ENCODE data around the gene RNF38.
"Not testable (repeated sequence)": the region's sequence is repeated elsewhere in the genome, so short reads cannot be mapped to it uniquely, and the experiment has no call there.

RNF38 gene

GRCh38 chr9:36325081-36325828, 74.8 kb downstream of the RNF38 start:
- Histone ChIP-seq H3K4me3 (ENCODE audit: low read depth in 1 of 2, low read length in 2 of 2) (no peak overlapping the region), H3K9me3 (ENCODE audit: control insufficient read depth in 1 of 2, low read length in 2 of 2) (no peaks in the 10 kb centered on the region), H3K36me3 (ENCODE audit: control insufficient read depth in 1 of 2, insufficient read depth in 2 of 2, low read length in 2 of 2) (no peaks in the 10 kb centered on the region), H3K4me1 (ENCODE audit: control insufficient read depth in 1 of 2, insufficient read depth in 2 of 2, low read length in 2 of 2) (peaks cover 0 to 9% of the 10 kb centered on the region in 2 donors), H3K27me3 (ENCODE audit: low read depth, low read length) (no peaks in the 10 kb centered on the region), H3K27ac (ENCODE audit: low read length) (no peak overlapping the region)

DNA sequence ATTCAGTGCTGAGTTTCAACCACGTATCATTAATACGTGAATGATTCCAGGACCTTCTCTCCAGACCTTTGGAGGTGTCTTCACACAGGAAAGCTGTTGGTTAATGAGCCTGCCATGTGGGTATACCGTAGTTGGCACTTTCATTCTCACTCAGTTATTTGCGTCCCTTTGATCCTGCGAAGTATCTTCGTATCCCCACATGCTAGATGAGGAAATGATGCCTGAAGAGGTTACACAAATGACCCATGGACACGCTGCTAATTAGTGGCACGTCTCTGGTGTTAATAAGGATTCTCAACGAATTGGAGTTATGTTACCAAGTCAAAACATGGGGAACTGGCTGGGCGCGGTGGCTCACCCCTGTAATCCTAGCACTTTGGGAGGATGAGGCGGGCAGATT, 76.1 kb downstream of the RNF38 start:
- Histone ChIP-seq H3K4me3 (ENCODE audit: low read depth in 1 of 2, low read length in 2 of 2) (no peak overlapping the region), H3K27ac (ENCODE audit: low read length) (no peak overlapping the region), H3K9me3 (ENCODE audit: control insufficient read depth in 1 of 2, low read length in 2 of 2) (no peaks in the 10 kb centered on the region), H3K4me1 (ENCODE audit: control insufficient read depth in 1 of 2, insufficient read depth in 2 of 2, low read length in 2 of 2) (peaks cover 0 to 9% of the 10 kb centered on the region in 2 donors), H3K27me3 (ENCODE audit: low read depth, low read length) (no peaks in the 10 kb centered on the region), H3K36me3 (ENCODE audit: control insufficient read depth in 1 of 2, insufficient read depth in 2 of 2, low read length in 2 of 2) (no peaks in the 10 kb centered on the region)

- no peaks in the 10 kb centered on the region for H3K27me3 ChIP-seq (ENCODE audit: low read depth, low read length)
- H3K4me1 ChIP-seq (ENCODE audit: control insufficient read depth in 1 of 2, insufficient read depth in 2 of 2, low read length in 2 of 2) = no peaks in the 10 kb centered on the region
- H3K27ac ChIP-seq (ENCODE audit: low read length) = no peak overlapping the region
- H3K4me3 ChIP-seq (ENCODE audit: low read depth in 1 of 2, low read length in 2 of 2) = no peak overlapping the region
- no peaks in the 10 kb centered on the region for H3K9me3 ChIP-seq (ENCODE audit: control insufficient read depth in 1 of 2, low read length in 2 of 2)
- H3K36me3 ChIP-seq (ENCODE audit: control insufficient read depth in 1 of 2, insufficient read depth in 2 of 2, low read length in 2 of 2) = no peaks in the 10 kb centered on the region
These were observed 77.6 kb downstream of the RNF38 start for GRCh38 chr9:36322462-36322861.

DNA sequence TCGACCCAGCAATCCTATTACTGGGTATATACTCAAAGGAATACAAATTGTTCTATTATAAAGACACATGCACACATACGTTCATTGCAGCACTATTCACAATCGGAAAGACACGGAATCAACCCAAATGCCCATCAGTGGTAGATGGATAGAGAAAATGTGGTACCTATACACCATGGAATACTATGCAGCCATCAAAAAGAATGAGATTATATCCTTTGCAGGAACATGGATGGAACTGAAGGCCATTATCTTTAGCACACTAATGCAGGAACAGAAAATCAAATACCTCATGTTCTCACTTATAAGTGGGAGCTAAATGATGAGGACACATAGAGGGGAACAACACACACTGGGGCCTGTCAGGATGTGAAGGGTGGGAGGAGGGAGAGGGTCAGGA, 78.2 kb downstream of the RNF38 start:
- H3K27me3 ChIP-seq (ENCODE audit: low read depth, low read length); H3K4me3 ChIP-seq (ENCODE audit: low read depth in 1 of 2, low read length in 2 of 2); H3K4me1 ChIP-seq (ENCODE audit: control insufficient read depth in 1 of 2, insufficient read depth in 2 of 2, low read length in 2 of 2); H3K9me3 ChIP-seq (ENCODE audit: control insufficient read depth in 1 of 2, low read length in 2 of 2); H3K27ac ChIP-seq (ENCODE audit: low read length); H3K36me3 ChIP-seq (ENCODE audit: control insufficient read depth in 1 of 2, insufficient read depth in 2 of 2, low read length in 2 of 2): not testable (repeated sequence)

GRCh38 chr9:36320466-36320865, 79.6 kb downstream of the RNF38 start:
- no peak overlapping the region for H3K27ac ChIP-seq (ENCODE audit: low read length)
- no peaks in the 10 kb centered on the region for H3K4me1 ChIP-seq (ENCODE audit: control insufficient read depth in 1 of 2, insufficient read depth in 2 of 2, low read length in 2 of 2)
- no peaks in the 10 kb centered on the region for H3K27me3 ChIP-seq (ENCODE audit: low read depth, low read length)
- H3K4me3 ChIP-seq (ENCODE audit: low read depth in 1 of 2, low read length in 2 of 2) = no peak overlapping the region
- no peaks in the 10 kb centered on the region for H3K36me3 ChIP-seq (ENCODE audit: control insufficient read depth in 1 of 2, insufficient read depth in 2 of 2, low read length in 2 of 2)
- H3K9me3 ChIP-seq (ENCODE audit: control insufficient read depth in 1 of 2, low read length in 2 of 2) = no peaks in the 10 kb centered on the region

GRCh38 chr9:36319806-36320205, 80.3 kb downstream of the RNF38 start:
- H3K36me3 ChIP-seq (ENCODE audit: control insufficient read depth in 1 of 2, insufficient read depth in 2 of 2, low read length in 2 of 2) = no peaks in the 10 kb centered on the region
- no peaks in the 10 kb centered on the region for H3K27me3 ChIP-seq (ENCODE audit: low read depth, low read length)
- no peaks in the 10 kb centered on the region for H3K9me3 ChIP-seq (ENCODE audit: control insufficient read depth in 1 of 2, low read length in 2 of 2)
- H3K4me3 ChIP-seq (ENCODE audit: low read depth in 1 of 2, low read length in 2 of 2) = no peak overlapping the region
- H3K27ac ChIP-seq (ENCODE audit: low read length) = no peak overlapping the region
- no peaks in the 10 kb centered on the region for H3K4me1 ChIP-seq (ENCODE audit: control insufficient read depth in 1 of 2, insufficient read depth in 2 of 2, low read length in 2 of 2)

DNA sequence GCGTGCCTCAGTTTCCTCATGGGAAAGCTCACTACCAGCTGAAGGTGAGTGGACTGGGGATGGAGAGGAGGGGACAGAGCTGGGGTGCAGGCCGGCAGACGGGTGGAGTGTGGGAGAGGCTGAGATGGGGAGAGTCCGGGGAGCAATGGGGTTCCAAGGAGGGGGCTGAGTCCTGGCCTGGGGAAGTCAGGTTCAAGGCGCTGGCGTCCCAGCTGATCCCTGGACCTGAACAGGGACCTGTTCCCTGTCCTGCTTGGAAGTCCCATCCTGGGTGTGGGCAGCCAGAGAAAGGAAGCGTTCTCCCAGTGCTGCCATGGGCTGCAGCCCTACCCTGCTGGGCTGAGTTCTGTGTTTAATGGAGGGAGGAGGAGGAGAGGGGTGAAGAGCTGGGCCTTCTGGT, 80.9 kb downstream of the RNF38 start:
- Histone ChIP-seq H3K27me3 (ENCODE audit: low read depth, low read length) (no peaks in the 10 kb centered on the region), H3K4me1 (ENCODE audit: control insufficient read depth in 1 of 2, insufficient read depth in 2 of 2, low read length in 2 of 2) (no peaks in the 10 kb centered on the region), H3K36me3 (ENCODE audit: control insufficient read depth in 1 of 2, insufficient read depth in 2 of 2, low read length in 2 of 2) (no peaks in the 10 kb centered on the region), H3K4me3 (ENCODE audit: low read depth in 1 of 2, low read length in 2 of 2) (no peak overlapping the region), H3K9me3 (ENCODE audit: control insufficient read depth in 1 of 2, low read length in 2 of 2) (no peaks in the 10 kb centered on the region), H3K27ac (ENCODE audit: low read length) (no peak overlapping the region)

DNA sequence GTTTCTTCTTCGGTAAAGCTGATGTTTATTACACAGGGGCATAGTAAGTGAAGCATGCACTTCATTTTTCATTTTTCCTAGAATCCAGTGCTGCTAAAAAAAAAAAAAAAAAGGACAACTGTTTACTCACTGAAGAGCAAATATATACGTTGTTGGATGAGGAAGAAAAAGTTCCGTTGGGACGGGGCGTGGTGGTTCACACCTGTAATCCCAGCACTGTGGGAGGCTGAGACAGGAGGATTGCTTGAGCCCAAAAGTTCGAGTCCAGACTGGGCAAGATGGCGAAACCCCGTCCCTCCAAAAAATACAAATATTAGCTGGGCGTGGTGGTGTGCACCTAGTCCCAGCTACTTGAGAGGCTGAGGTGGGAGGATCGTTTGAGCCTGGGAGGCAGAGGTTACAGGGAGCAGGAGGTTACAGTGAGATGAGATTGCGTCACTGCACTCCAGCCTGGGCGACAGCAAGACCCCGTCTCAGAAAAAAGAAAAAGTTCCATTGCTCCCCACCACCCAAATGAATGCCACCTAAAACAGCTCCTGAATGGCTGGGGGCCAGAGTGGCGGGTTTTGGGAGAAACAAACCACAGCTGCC, 81.8 kb downstream of the RNF38 start:
- Histone ChIP-seq H3K36me3 (ENCODE audit: control insufficient read depth in 1 of 2, insufficient read depth in 2 of 2, low read length in 2 of 2) (no peaks in the 10 kb centered on the region), H3K9me3 (ENCODE audit: control insufficient read depth in 1 of 2, low read length in 2 of 2) (no peaks in the 10 kb centered on the region), H3K27ac (ENCODE audit: low read length) (no peak overlapping the region), H3K27me3 (ENCODE audit: low read depth, low read length) (no peaks in the 10 kb centered on the region), H3K4me1 (ENCODE audit: control insufficient read depth in 1 of 2, insufficient read depth in 2 of 2, low read length in 2 of 2) (no peaks in the 10 kb centered on the region), H3K4me3 (ENCODE audit: low read depth in 1 of 2, low read length in 2 of 2) (no peak overlapping the region)

DNA sequence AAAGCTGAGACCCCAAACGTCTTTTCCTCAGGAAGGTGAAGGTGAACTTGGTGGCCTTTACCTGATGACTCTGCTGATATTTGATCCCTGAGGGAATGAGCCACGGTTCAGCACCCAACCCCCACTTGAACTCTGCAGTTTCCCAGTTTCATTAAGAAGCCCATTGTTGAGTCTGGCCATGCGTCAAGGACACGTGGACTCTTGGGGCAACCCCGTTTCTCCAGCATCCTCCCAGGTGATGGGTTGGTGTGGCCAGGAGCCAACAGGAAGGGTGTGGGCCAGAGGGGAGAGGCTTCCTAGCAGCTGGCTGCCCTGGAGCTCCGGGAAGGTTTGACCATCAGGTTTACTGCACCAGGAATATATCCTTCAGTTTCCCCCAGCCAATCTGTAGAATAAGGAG, 82.3 kb downstream of the RNF38 start:
- no peaks in the 10 kb centered on the region for H3K36me3 ChIP-seq (ENCODE audit: control insufficient read depth in 1 of 2, insufficient read depth in 2 of 2, low read length in 2 of 2)
- H3K9me3 ChIP-seq (ENCODE audit: control insufficient read depth in 1 of 2, low read length in 2 of 2) = no peaks in the 10 kb centered on the region
- no peaks in the 10 kb centered on the region for H3K27me3 ChIP-seq (ENCODE audit: low read depth, low read length)
- no peak overlapping the region for H3K4me3 ChIP-seq (ENCODE audit: low read depth in 1 of 2, low read length in 2 of 2)
- no peaks in the 10 kb centered on the region for H3K4me1 ChIP-seq (ENCODE audit: control insufficient read depth in 1 of 2, insufficient read depth in 2 of 2, low read length in 2 of 2)
- H3K27ac ChIP-seq (ENCODE audit: low read length) = no peak overlapping the region

DNA sequence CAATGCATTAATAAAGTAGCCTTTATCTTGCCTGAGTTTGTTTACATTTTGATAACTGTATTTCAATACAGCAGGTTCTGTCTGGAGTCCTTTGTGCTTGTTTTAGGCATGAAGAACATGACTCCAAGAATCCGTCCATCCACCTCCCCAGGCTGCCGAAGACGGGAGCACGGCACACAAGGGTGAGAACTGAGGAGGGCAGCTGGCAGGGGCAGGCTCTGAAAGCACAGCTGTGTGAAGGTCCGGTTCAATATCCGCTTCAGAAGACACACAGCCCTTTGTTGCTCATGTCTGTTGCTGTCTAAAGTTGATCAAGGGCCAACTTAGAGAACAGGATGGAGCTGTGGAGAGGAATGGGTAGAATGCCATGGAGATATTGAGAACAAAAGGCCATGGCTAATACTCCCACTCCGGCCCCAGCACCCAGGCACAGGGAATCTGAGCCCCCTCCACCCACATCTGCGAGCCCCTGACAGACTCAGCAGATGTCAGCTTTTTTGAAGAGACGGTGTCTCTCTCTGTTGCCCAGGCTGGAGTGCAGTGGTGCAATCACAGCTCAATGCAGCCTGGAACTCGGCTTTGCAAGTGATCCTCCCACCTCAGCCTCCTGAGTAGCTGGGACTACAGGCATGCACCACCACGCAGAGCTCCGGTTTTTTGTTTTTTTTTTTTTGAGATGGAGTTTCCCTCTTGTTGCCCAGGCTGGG, 83.3 kb downstream of the RNF38 start:
- H3K36me3 ChIP-seq (ENCODE audit: control insufficient read depth in 1 of 2, insufficient read depth in 2 of 2, low read length in 2 of 2) = no peaks in the 10 kb centered on the region
- H3K27me3 ChIP-seq (ENCODE audit: low read depth, low read length) = no peaks in the 10 kb centered on the region
- no peak overlapping the region for H3K27ac ChIP-seq (ENCODE audit: low read length)
- H3K4me3 ChIP-seq (ENCODE audit: low read depth in 1 of 2, low read length in 2 of 2) = no peak overlapping the region
- no peaks in the 10 kb centered on the region for H3K9me3 ChIP-seq (ENCODE audit: control insufficient read depth in 1 of 2, low read length in 2 of 2)
- no peaks in the 10 kb centered on the region for H3K4me1 ChIP-seq (ENCODE audit: control insufficient read depth in 1 of 2, insufficient read depth in 2 of 2, low read length in 2 of 2)

DNA sequence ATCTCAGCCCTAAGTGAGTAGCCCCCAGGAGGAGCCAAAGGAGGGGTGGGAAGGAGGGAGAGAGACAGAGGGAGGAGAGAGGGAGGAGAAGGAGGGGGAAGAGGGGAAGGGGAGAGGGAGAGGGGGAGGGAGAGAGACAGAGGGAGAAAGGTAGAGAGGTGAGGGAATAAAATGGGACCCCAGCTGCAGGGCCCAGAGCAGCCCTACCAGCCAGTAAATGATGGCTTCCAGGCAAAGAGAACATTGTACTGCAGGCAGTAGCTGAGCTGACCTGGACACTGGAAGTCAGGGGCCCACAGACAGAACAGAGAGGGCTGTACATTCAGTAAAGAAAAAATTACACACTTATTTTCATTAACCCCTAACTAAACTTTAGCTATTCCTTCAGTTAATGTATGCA, 84.0 kb downstream of the RNF38 start:
- Histone ChIP-seq H3K9me3 (ENCODE audit: control insufficient read depth in 1 of 2, low read length in 2 of 2) (no peaks in the 10 kb centered on the region), H3K27me3 (ENCODE audit: low read depth, low read length) (no peaks in the 10 kb centered on the region), H3K4me1 (ENCODE audit: control insufficient read depth in 1 of 2, insufficient read depth in 2 of 2, low read length in 2 of 2) (no peaks in the 10 kb centered on the region), H3K4me3 (ENCODE audit: low read depth in 1 of 2, low read length in 2 of 2) (no peak overlapping the region), H3K36me3 (ENCODE audit: control insufficient read depth in 1 of 2, insufficient read depth in 2 of 2, low read length in 2 of 2) (no peaks in the 10 kb centered on the region), H3K27ac (ENCODE audit: low read length) (no peak overlapping the region)
